GM18505 (cell line): ENCODE data around the gene CDC7.
"Not testable (repeated sequence)": the region's sequence is repeated elsewhere in the genome, so short reads cannot be mapped to it uniquely, and the experiment has no call there.

ENCODE experiments used
- ATAC-seq: cut with Tn5 transposase; IDR thresholded peaks from one replicate; pipeline ENCODE4 v1.9.1; 2021; ENCODE audit not compliant: unreplicated experiment
- POLR2A ChIP-seq: IDR thresholded peaks from 4 replicates; pipeline ENCODE4 v1.6.1; 2011; ENCODE audit warnings: borderline replicate concordance; ENCODE audit not compliant: insufficient read depth, insufficient read length; ENCODE audit errors: extremely low read depth

CDC7 gene

GRCh38 chr1:91501971-91502671, 1.5 kb downstream of the CDC7 start:
- TF ChIP-seq POLR2A = no peak
- no peak for ATAC-seq

GRCh38 chr1:91502672-91503184, 2.1 kb downstream of the CDC7 start:
- no peak for TF ChIP-seq POLR2A
- ATAC-seq = no peak

DNA sequence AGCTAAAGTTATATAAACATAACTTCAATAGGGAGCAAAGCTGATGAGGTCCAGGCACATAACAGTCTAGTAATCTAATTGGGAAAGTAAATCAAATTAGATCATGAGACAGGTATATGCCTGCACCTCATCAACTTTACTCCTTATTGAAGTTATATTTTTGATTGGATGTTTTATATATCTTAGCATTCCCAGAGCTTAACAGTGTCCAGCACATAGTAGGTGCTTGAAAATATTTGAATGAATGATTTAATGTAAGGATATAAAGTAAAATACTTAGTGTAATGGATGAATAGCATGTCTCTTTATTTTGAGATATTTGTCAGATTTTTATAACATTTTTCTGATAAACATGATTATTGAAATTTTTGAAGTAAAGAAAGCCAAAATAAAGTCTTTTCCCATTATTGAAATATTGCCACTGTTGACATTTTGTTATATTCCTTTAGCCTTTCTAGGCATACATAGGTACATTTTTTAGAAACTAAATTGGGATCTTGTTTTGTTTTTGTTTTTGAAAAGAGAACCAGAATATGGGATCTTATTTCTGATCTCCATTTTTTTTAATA, 2.8 kb downstream of the CDC7 start:
- ATAC-seq = no peak
- TF ChIP-seq POLR2A = no peak

DNA sequence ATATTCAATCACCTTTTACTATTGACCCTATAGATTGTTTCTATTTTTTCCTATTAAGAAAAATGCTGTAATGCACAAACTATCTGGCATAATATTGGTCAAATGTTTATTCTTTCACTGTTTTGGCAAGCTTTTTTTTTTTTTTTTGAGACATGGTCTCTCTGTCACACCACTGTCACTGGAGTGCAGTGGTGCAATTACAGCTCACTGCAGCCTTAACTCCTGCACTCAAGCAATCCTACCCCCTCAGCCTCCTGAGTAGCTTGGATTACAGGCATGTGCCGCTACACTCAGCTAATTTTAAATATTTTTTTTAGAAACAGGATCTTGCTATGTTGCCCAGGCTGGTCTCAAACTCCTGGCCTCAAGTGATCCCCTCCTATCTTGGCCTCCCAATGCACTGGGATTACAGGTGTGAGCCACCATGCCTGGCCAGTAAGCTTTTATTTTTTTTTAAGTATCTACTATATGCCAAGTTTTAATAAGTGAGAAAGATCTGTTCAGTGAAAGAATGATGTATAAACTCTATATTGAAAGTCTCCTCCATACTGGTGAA, 3.4 kb downstream of the CDC7 start:
- no peak for ATAC-seq
- no peak for TF ChIP-seq POLR2A

- no peak for TF ChIP-seq POLR2A
- ATAC-seq = no peak
Observed at GRCh38 chr1:91505086-91505485, 4.4 kb downstream of the CDC7 start.

DNA sequence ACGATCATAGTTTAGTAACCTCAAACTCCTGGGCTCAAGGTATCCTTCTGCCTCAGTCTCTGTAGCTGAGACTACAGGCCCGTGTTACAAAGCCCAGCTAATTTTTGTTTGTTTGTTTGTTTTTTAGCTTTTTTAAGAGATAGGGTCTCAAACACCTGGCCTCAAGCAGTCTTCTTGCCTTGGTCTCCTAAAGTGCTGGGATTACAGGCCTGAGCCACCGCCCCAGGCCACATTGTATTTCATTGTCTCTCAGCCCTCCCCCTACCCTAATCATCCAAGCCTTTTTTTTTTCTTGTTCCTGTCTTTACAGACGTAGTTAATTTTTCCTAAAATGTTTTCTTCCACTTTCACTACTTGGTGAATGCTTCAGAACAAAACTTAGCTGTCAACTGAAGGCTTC, 5.4 kb downstream of the CDC7 start:
- no peak for TF ChIP-seq POLR2A
- no peak for ATAC-seq

DNA sequence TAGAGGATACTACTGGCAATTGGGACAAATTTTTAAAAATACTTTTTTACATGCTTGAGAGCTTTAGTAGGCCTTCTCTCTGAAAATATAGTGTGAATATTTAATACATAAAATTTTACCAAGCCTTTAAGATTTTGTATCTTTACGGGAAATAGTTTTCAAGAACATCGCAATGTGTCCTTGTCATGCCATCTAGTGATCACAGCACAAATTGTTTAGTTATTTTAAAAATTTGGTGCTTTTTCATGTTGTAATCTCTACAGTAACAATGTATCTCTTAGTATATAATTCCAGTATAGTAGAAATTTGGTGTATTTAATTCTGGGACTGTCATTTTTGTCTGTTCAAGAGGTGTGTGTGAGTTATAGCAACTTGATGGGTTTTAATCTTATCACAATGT, 6.7 kb downstream of the CDC7 start:
- no peak for TF ChIP-seq POLR2A
- ATAC-seq = no peak

DNA sequence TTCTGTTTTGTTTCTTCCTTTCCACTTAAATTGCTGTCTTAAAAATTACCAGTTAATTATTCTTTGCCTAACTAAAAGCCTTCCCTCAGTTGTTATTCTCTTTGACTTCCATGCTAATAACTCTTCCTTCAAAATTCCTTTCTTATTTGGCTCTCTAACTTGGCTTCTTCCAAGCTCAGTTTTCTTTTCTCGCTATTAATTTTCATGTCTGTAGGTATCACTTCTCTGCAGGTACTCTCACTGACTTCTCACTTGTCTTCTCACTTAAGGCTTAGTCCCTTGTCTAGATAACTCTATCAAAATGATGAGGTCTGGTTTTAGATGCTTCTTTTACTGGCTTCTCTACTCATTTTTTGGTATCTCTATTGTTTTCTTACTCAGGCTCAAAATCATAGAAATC, 10.1 kb downstream of the CDC7 start:
- TF ChIP-seq POLR2A = no peak
- ATAC-seq = no peak

- TF ChIP-seq POLR2A = no peak
- ATAC-seq = no peak
Observed at GRCh38 chr1:91511386-91511785, 10.7 kb downstream of the CDC7 start.

- ATAC-seq = no peak
- TF ChIP-seq POLR2A = no peak
Observed at GRCh38 chr1:91513160-91513559, 12.5 kb downstream of the CDC7 start.

DNA sequence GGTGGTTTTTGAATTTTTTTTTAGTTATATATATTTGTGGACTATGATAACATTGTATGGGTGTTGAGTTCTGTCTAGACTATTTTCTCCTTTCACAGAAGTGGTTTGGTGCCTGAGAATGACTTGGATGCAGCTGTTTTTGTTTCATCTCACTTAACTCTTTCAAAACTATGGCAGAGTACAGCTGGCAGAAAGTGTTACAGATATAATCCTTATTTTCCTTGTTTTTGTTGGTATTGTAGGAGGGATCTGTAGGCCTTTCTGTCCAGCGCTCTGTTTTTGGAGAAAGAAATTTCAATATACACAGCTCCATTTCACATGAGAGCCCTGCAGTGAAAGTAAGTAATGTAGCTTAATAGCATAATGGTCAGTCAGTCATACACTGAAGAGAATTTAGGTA, 13.1 kb downstream of the CDC7 start:
- ATAC-seq = no peak
- no peak for TF ChIP-seq POLR2A

GRCh38 chr1:91515994-91516393, 15.3 kb downstream of the CDC7 start:
- no peak for TF ChIP-seq POLR2A
- ATAC-seq = no peak

DNA sequence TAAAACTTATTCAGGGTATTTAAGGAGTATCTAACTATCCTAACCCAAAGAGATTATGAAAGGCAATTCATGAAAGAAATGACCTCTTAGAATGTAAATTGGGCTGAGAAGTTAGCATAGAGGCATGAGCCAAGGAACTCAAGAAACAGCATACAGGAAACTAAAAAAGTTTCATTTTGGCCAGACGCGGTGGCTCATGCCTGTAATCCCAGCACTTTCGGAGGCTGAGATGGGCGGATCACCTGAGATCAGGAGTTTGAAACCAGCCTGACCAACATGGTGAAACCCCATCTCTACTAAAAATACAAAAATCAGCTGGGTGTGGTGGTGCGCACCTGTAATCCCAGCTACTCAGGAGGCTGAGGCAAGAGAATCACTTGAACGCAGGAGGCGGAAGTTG, 16.0 kb downstream of the CDC7 start:
- not testable (repeated sequence) for ATAC-seq

GRCh38 chr1:91519167-91519566, 18.5 kb downstream of the CDC7 start:
- not testable (repeated sequence) for ATAC-seq

GRCh38 chr1:91520942-91521507, 20.4 kb downstream of the CDC7 start:
- no peak for TF ChIP-seq POLR2A
- ATAC-seq = no peak

- ATAC-seq = peak; percentile 93
- TF ChIP-seq POLR2A = no peak
Observed at GRCh38 chr1:91523482-91523881, 22.8 kb downstream of the CDC7 start.
